ENCODE data around the gene FARP1. TPM values are rescaled to one million over a fixed set of nuclear protein-coding genes. Genes with fewer than 3 reads are reported as not detected.

The FARP1 gene
- total and polyA plus RNA-seq, 10 of the 15 experiments (the other 5 are each of a cell fraction or from before 2014, with no cell fraction given): 0.17 to 6.9 (median 0.68) TPM

DNA sequence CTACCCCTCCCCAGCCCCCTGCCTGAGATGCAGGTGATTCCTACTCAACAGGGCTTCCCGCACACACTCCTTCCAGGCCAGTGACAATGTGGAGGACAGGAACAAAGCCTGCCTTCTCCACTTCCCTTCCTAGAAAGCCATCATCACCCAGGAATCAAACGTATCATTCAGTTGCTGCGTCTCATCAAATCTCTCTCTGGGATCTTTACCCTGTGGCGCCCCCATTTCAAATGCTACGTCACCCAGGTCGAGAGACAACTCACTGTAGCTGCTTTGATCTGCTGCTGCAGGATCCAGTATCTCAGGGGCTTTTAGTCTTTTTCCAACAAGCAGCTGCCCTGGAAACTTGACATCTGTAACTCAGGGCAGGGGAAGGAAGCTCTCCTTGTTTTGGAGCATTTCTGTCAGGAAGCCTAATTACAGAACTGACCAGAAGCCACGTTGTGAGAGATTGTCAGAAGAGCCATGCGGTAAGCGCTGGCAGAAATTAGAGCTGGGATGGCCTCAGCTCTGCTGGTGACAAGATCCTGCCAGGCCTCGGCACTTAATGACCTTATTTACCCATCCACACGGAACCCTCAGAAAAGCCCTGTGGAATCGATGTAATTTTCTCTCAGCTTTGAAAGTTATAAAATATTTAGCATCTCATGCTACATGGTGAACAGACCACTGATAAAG, 293.5 kb downstream of the FARP1 start (continued):
- no peak for TF ChIP-seq SPI1 (IDR thresholded peaks at IDR 0.05; ENCODE audit: borderline replicate concordance, insufficient read depth, low read depth, low read length)

- CTCF ChIA-PET: interaction anchor here (1.5 kb wide), 1 partner anchor 235 kb away, joined by 4 read pairs; no protein-coding TSS in a partner anchor
- no peak overlapping the region for H3K27ac ChIP-seq (ENCODE audit: control insufficient read depth, insufficient read depth)
- in situ Hi-C loops (cut with MboI) (no loop called here), intact Hi-C loops (cut with micrococcal nuclease; ENCODE audit: unreplicated experiment) (no loop called here)
- no peak overlapping the region for H2AFZ ChIP-seq (ENCODE audit: control insufficient read depth, low read depth, low read length)
- BruUV-seq (replicated peaks): no TSS peak
- POLR2A ChIA-PET: no interaction called here
- no peak overlapping the region for H3K9ac ChIP-seq (ENCODE audit: control insufficient read depth, insufficient read depth, low read length)
- H4K20me1 ChIP-seq (ENCODE audit: control insufficient read depth, insufficient read depth): no peaks in the 10 kb centered on the region
- no peaks in the 10 kb centered on the region for H3K9me3 ChIP-seq (replicated peaks; ENCODE audit: control insufficient read depth, insufficient read depth, low read length)
- 24% methylated on average over 27 of the region's 27 CpGs for WGBS (ENCODE audit: insufficient coverage, insufficient replicate concordance, low lambda C conversion rate, missing lambda C conversion rate)
- no peak for ATAC-seq
- no peak overlapping the region for H3K4me2 ChIP-seq (ENCODE audit: control insufficient read depth, insufficient read depth)
- no peak for TF ChIP-seq CEBPZ (IDR thresholded peaks at IDR 0.05; ENCODE audit: low read depth, low read length)
- TF ChIP-seq RBBP5 (conservative IDR thresholded peaks at IDR 0.05): no peak
- TF ChIP-seq CEBPB (IDR thresholded peaks at IDR 0.05; ENCODE audit: borderline replicate concordance in 1 of 2, low read depth in 2 of 2, low read length in 2 of 2): no peak
- TF ChIP-seq WRNIP1 (IDR thresholded peaks at IDR 0.05; ENCODE audit: borderline replicate concordance, low read depth, low read length): no peak
- no peak for TF ChIP-seq ZSCAN29 (IDR thresholded peaks at IDR 0.05)
- no peak for TF ChIP-seq CBFB (IDR thresholded peaks at IDR 0.05; ENCODE audit: low read depth)
- no peak for DNase-seq (ENCODE audit: low read depth, low spot score)
- no peaks in the 10 kb centered on the region for H3K36me3 ChIP-seq (ENCODE audit: control insufficient read depth in 2 of 2, insufficient read depth in 2 of 2, low read length in 1 of 2)
- H3K4me3 ChIP-seq: no peak overlapping the region
- FAIRE-seq: no peak
- no peaks in the 10 kb centered on the region for H3K4me1 ChIP-seq (ENCODE audit: control insufficient read depth, insufficient read depth, low read length)
- no peaks in the 10 kb centered on the region for H3K27me3 ChIP-seq (replicated peaks in 1 of 2; ENCODE audit: control insufficient read depth in 2 of 2, insufficient read depth in 2 of 2, low read length in 1 of 2)
- SMC1A ChIA-PET (ENCODE audit: uncharacterized antibody, unreplicated experiment): no interaction called here
- RAD21 ChIA-PET (ENCODE audit: unreplicated experiment): no interaction called here
- H3K79me2 ChIP-seq (ENCODE audit: control insufficient read depth, insufficient read depth, low read length): no peaks in the 10 kb centered on the region
Measured at GRCh38 chr13:98438246-98439125, 295.6 kb downstream of the FARP1 start.
